RWPE2 (cell line): Measurements from ENCODE around the gene ARNT2.

Experiments used
- ATAC-seq: fragments of 200-7000 bp; cut with Tn5 transposase; 3 replicates; pipeline ENCODE4 v1.9.1; 2021; ENCODE audit warnings: low read depth
- DNase-seq: peaks from one replicate; pipeline ENCODE4 v3.0.0-alpha.2; 2020; ENCODE audit warnings: low spot score
- H3K27ac ChIP-seq: fragments of 450-650 bp; 2 replicates; pipeline ENCODE4 v1.5.1; 2017; ENCODE audit warnings: mild to moderate bottlenecking; ENCODE audit not compliant: poor library complexity, severe bottlenecking
- H3K27me3 ChIP-seq: fragments of 250-450 bp; sonication (Bioruptor Pico); 2 replicates; pipeline ENCODE4 v1.5.1; 2021; ENCODE audit warnings: mild to moderate bottlenecking, moderate library complexity; ENCODE audit not compliant: insufficient read depth, poor library complexity, severe bottlenecking
- H3K36me3 ChIP-seq: fragments of 250-450 bp; sonication (Bioruptor Pico); 2 replicates; pipeline ENCODE4 v1.5.1; 2020; ENCODE audit warnings: low read depth, mild to moderate bottlenecking, moderate library complexity
- H3K4me1 ChIP-seq: fragments of 250-450 bp; sonication (Bioruptor Pico); 2 replicates; pipeline ENCODE4 v1.5.1; 2021; ENCODE audit warnings: mild to moderate bottlenecking, moderate library complexity; ENCODE audit not compliant: insufficient read depth, poor library complexity, severe bottlenecking
- H3K4me3 ChIP-seq: fragments of 250-450 bp; sonication (Bioruptor Pico); 2 replicates; pipeline ENCODE4 v1.5.1; 2021; ENCODE audit warnings: mild to moderate bottlenecking, moderate library complexity; ENCODE audit not compliant: severe bottlenecking
- H3K9me3 ChIP-seq: fragments of 250-450 bp; sonication (Bioruptor Pico); 2 replicates; pipeline ENCODE4 v1.5.1; 2021; ENCODE audit warnings: mild to moderate bottlenecking, moderate library complexity; ENCODE audit not compliant: severe bottlenecking
- CTCF ChIP-seq: fragments of 450-650 bp; IDR thresholded peaks from one replicate; pipeline ENCODE4 v1.5.1; 2017; ENCODE audit warnings: mild to moderate bottlenecking, moderate library complexity; ENCODE audit not compliant: poor library complexity, severe bottlenecking

The ARNT2 gene

GRCh38 chr15:80420658-80421057, 16.5 kb downstream of the ARNT2 start:
- no peaks in the 10 kb centered on the region for H3K27me3 ChIP-seq
- no peak for TF ChIP-seq CTCF
- DNase-seq, result no peak
- no peak overlapping the region for H3K4me3 ChIP-seq
- no peak for ATAC-seq
- no peaks in the 10 kb centered on the region for H3K36me3 ChIP-seq
- H3K9me3 ChIP-seq, result no peaks in the 10 kb centered on the region
- no peak overlapping the region for H3K27ac ChIP-seq
- no peaks in the 10 kb centered on the region for H3K4me1 ChIP-seq

- Histone ChIP-seq H3K4me3 (no peak overlapping the region), H3K9me3 (no peaks in the 10 kb centered on the region), H3K27me3 (no peaks in the 10 kb centered on the region), H3K4me1 (no peaks in the 10 kb centered on the region), H3K27ac (no peak overlapping the region), H3K36me3 (no peaks in the 10 kb centered on the region)
- peak; percentile 42; the same call in 2 of the 3 replicates for ATAC-seq
- TF ChIP-seq CTCF, result no peak
- no peak for DNase-seq
Measured at GRCh38 chr15:80423215-80423614, 19.0 kb downstream of the ARNT2 start.

GRCh38 chr15:80424381-80424780, 20.2 kb downstream of the ARNT2 start:
- H3K4me3 ChIP-seq, result no peak overlapping the region
- H3K4me1 ChIP-seq, result no peaks in the 10 kb centered on the region
- no peak overlapping the region for H3K27ac ChIP-seq
- DNase-seq (no peak), ATAC-seq (peak; percentile 70)
- no peaks in the 10 kb centered on the region for H3K36me3 ChIP-seq
- no peaks in the 10 kb centered on the region for H3K9me3 ChIP-seq
- H3K27me3 ChIP-seq, result no peaks in the 10 kb centered on the region
- no peak for TF ChIP-seq CTCF

GRCh38 chr15:80426316-80426715, 22.1 kb downstream of the ARNT2 start:
- H3K36me3 ChIP-seq, result no peaks in the 10 kb centered on the region
- H3K4me3 ChIP-seq, result no peak overlapping the region
- H3K9me3 ChIP-seq, result no peaks in the 10 kb centered on the region
- H3K27ac ChIP-seq, result no peak overlapping the region
- DNase-seq (no peak), ATAC-seq (no peak)
- no peak for TF ChIP-seq CTCF
- H3K4me1 ChIP-seq, result no peaks in the 10 kb centered on the region
- no peaks in the 10 kb centered on the region for H3K27me3 ChIP-seq

GRCh38 chr15:80429964-80430363, 25.8 kb downstream of the ARNT2 start:
- H3K4me1 ChIP-seq, result no peaks in the 10 kb centered on the region
- no peaks in the 10 kb centered on the region for H3K36me3 ChIP-seq
- DNase-seq (no peak), ATAC-seq (no peak)
- no peak overlapping the region for H3K4me3 ChIP-seq
- no peak overlapping the region for H3K27ac ChIP-seq
- no peak for TF ChIP-seq CTCF
- H3K27me3 ChIP-seq, result no peaks in the 10 kb centered on the region
- H3K9me3 ChIP-seq, result no peaks in the 10 kb centered on the region
